ENCODE measurements around the gene CST7.
A peak's percentile ranks its signal among the peaks of the same experiment; 100 is the strongest.
"Not testable (repeated sequence)": the region's sequence is repeated elsewhere in the genome, so short reads cannot be mapped to it uniquely, and the experiment has no call there.

CST7 gene

GRCh38 chr20:24987873-24988835 is 39.1 kb downstream of the CST7 start:
- no peak for DNase-seq

- DNase-seq: no peak
These were observed 40.1 kb downstream of the CST7 start for GRCh38 chr20:24989162-24989561.

GRCh38 chr20:24990810-24991252 is 41.8 kb downstream of the CST7 start:
- no peak for DNase-seq

- no peak for DNase-seq
These were observed 42.9 kb downstream of the CST7 start for GRCh38 chr20:24991897-24992486.

GRCh38 chr20:24992487-24993205 is 43.6 kb downstream of the CST7 start, which contains the start of gene APMAP:
Gene APMAP, minus strand, starts transcription at chr20:24992751. Its CDS starts 63 bp downstream, at chr20:24992688.
- peak; percentile 96 for DNase-seq

- DNase-seq: peak; percentile 25
These were observed 44.5 kb downstream of the CST7 start for GRCh38 chr20:24993337-24994185.

- no peak for DNase-seq
These were observed 45.1 kb downstream of the CST7 start for GRCh38 chr20:24994186-24994465.

- peak; percentile 50 for DNase-seq
These were observed 45.6 kb downstream of the CST7 start for GRCh38 chr20:24994470-24995368.

- no peak for DNase-seq
These were observed 46.8 kb downstream of the CST7 start for GRCh38 chr20:24995741-24996448.

- no peak for DNase-seq
These were observed 47.6 kb downstream of the CST7 start for GRCh38 chr20:24996449-24997377.

- DNase-seq: no peak
These were observed 49.1 kb downstream of the CST7 start for GRCh38 chr20:24998121-24998520.

- DNase-seq: no peak
These were observed 49.8 kb downstream of the CST7 start for GRCh38 chr20:24998631-24999445.

- DNase-seq: no peak
These were observed 50.5 kb downstream of the CST7 start for GRCh38 chr20:24999568-24999967.

- peak; percentile 82 for DNase-seq
These were observed 51.3 kb downstream of the CST7 start for GRCh38 chr20:25000268-25000801.

- DNase-seq: not testable (repeated sequence)
These were observed 52.3 kb downstream of the CST7 start for GRCh38 chr20:25001323-25001722.

GRCh38 chr20:25003002-25003401 is 53.9 kb downstream of the CST7 start:
- DNase-seq: no peak

- DNase-seq: no peak
These were observed 56.2 kb downstream of the CST7 start for GRCh38 chr20:25005220-25005619.

- DNase-seq: no peak
These were observed 56.6 kb downstream of the CST7 start for GRCh38 chr20:25005661-25006060.

All from NCI-H510A (cell line).